Activated CD4-positive, alpha-beta T cell treated with anti-CD3 and anti-CD28 coated beads, Interleukin-2, amount 10 ng/mL, durations not matched to agents 7 days and 5 days (primary cell): ENCODE data around the gene CSF1. TPM values are rescaled to one million over a fixed set of nuclear protein-coding genes. Genes with fewer than 3 reads are reported as not detected.
"Not testable (repeated sequence)": the region's sequence is repeated elsewhere in the genome, so short reads cannot be mapped to it uniquely, and the experiment has no call there.

Source experiments
- CTCF ChIA-PET: fragments of 350-600 bp; sonication (Branson Sonifier 250); formaldehyde crosslinking; loops from one replicate; lab custom pipeline; 2021; ENCODE audit warnings: antibody characterized with exemption; lab: Charles Lee
- POLR2A ChIA-PET: fragments of 350-600 bp; sonication (Branson Sonifier 250); formaldehyde crosslinking; loops from one replicate; lab custom pipeline; 2021; ENCODE audit warnings: antibody characterized with exemption; lab: Charles Lee
- DNase-seq: peaks from one replicate; pipeline ENCODE4 v3.0.0-alpha.2; 2020
- H3K27ac Mint-ChIP-seq: one replicate; pipeline ENCODE4 v1.8.0; 2021; ENCODE audit warnings: mild to moderate bottlenecking, moderate library complexity, mixed read lengths
- H3K27me3 Mint-ChIP-seq: one replicate; pipeline ENCODE4 v1.8.0; 2021; ENCODE audit warnings: mixed read lengths
- H3K36me3 Mint-ChIP-seq: one replicate; pipeline ENCODE4 v1.8.0; 2021; ENCODE audit warnings: low read depth, mixed read lengths
- H3K4me1 Mint-ChIP-seq: one replicate; pipeline ENCODE4 v1.8.0; 2021; ENCODE audit warnings: mixed read lengths
- H3K4me3 Mint-ChIP-seq: one replicate; pipeline ENCODE4 v1.8.0; 2021; ENCODE audit warnings: mild to moderate bottlenecking, moderate library complexity, mixed read lengths
- H3K9me3 Mint-ChIP-seq: one replicate; pipeline ENCODE4 v1.8.0; 2021; ENCODE audit warnings: mixed read lengths
- total RNA-seq, 2 experiments: library from RNA; stranded (reverse); gene quantifications; one replicate each; pipeline ENCODE4 v1.2.3, GENCODE V29; 2021

Gene CSF1
- total RNA-seq, 2 experiments from 2014 or later = 39.5 to 42.4 TPM

GRCh38 chr1:109877317-109877771, 33.3 kb upstream of the CSF1 start:
- H3K9me3 Mint-ChIP-seq = no peaks in the 10 kb centered on the region

GRCh38 chr1:109877776-109878175, 32.9 kb upstream of the CSF1 start:
- peaks cover 5% of the 10 kb centered on the region for H3K4me1 Mint-ChIP-seq
- no peaks in the 10 kb centered on the region for H3K36me3 Mint-ChIP-seq
- no peaks in the 10 kb centered on the region for H3K9me3 Mint-ChIP-seq
- no peak overlapping the region for H3K4me3 Mint-ChIP-seq
- H3K27me3 Mint-ChIP-seq = peaks cover 11% of the 10 kb centered on the region
- no peak overlapping the region for H3K27ac Mint-ChIP-seq
- CTCF ChIA-PET = interaction anchor here (1.2 kb wide), 2 partner anchors 9 to 13 kb away, joined by 3 read pairs; no protein-coding TSS in a partner anchor
- POLR2A ChIA-PET = no interaction called here
- DNase-seq = no peak

More at GRCh38 chr1:109877317-109877771, 33.3 kb upstream of the CSF1 start:
- Mint-ChIP-seq H3K27ac (no peak overlapping the region), H3K4me3 (no peak overlapping the region), H3K27me3 (peaks cover 11% of the 10 kb centered on the region), H3K36me3 (no peaks in the 10 kb centered on the region), H3K4me1 (peaks cover 5% of the 10 kb centered on the region)
- no peak for DNase-seq
- POLR2A ChIA-PET = no interaction called here
- CTCF ChIA-PET = interaction anchor here (1.2 kb wide), 3 partner anchors 8 to 13 kb away, joined by 3 read pairs; no protein-coding TSS in a partner anchor

- DNase-seq = no peak
- POLR2A ChIA-PET = no interaction called here
- H3K4me1 Mint-ChIP-seq = peaks cover 6% of the 10 kb centered on the region
- H3K4me3 Mint-ChIP-seq = no peak overlapping the region
- H3K27ac Mint-ChIP-seq = no peak overlapping the region
- CTCF ChIA-PET = interaction anchor here (0.9 kb wide), 1 partner anchor 15 kb away, joined by 4 read pairs; no protein-coding TSS in a partner anchor
- no peaks in the 10 kb centered on the region for H3K36me3 Mint-ChIP-seq
- H3K27me3 Mint-ChIP-seq = peaks cover 11% of the 10 kb centered on the region
- no peaks in the 10 kb centered on the region for H3K9me3 Mint-ChIP-seq
Measured at GRCh38 chr1:109878531-109879104, 32.0 kb upstream of the CSF1 start.

- CTCF ChIA-PET = interaction anchor here (0.7 to 1.2 kb wide), 2 partner anchors 10 to 39 kb away, joined by 3 to 6 read pairs; no protein-coding TSS in a partner anchor
- DNase-seq, POLR2A ChIA-PET, H3K27me3 Mint-ChIP-seq, H3K36me3 Mint-ChIP-seq, H3K4me1 Mint-ChIP-seq, H3K4me3 Mint-ChIP-seq, H3K9me3 Mint-ChIP-seq, H3K27ac Mint-ChIP-seq: not testable (repeated sequence)
Measured at GRCh38 chr1:109879371-109879770, 31.3 kb upstream of the CSF1 start.

GRCh38 chr1:109879881-109880525, 30.6 kb upstream of the CSF1 start:
- H3K27me3 Mint-ChIP-seq = peaks cover 5% of the 10 kb centered on the region
- peaks cover 4% of the 10 kb centered on the region for H3K4me1 Mint-ChIP-seq
- H3K36me3 Mint-ChIP-seq = no peaks in the 10 kb centered on the region
- POLR2A ChIA-PET = no interaction called here
- no peaks in the 10 kb centered on the region for H3K9me3 Mint-ChIP-seq
- no peak overlapping the region for H3K27ac Mint-ChIP-seq
- CTCF ChIA-PET = interaction anchor here (0.7 to 4.0 kb wide), 7 partner anchors 10 to 89 kb away, joined by 3 to 13 read pairs (median 6); no protein-coding TSS in a partner anchor
- DNase-seq = no peak
- no peak overlapping the region for H3K4me3 Mint-ChIP-seq

GRCh38 chr1:109880971-109881894, 29.4 kb upstream of the CSF1 start:
- peaks cover 4% of the 10 kb centered on the region for H3K4me1 Mint-ChIP-seq
- H3K4me3 Mint-ChIP-seq = no peak overlapping the region
- ChIA-PET CTCF (interaction anchor here (0.7 to 4.0 kb wide), 5 partner anchors 9 to 90 kb away, joined by 3 to 13 read pairs (median 8); no protein-coding TSS in a partner anchor), POLR2A (no interaction called here)
- no peaks in the 10 kb centered on the region for H3K9me3 Mint-ChIP-seq
- no peaks in the 10 kb centered on the region for H3K36me3 Mint-ChIP-seq
- DNase-seq = no peak
- H3K27ac Mint-ChIP-seq = no peak overlapping the region
- H3K27me3 Mint-ChIP-seq = no peaks in the 10 kb centered on the region

GRCh38 chr1:109881906-109882287, 28.8 kb upstream of the CSF1 start:
- Mint-ChIP-seq H3K27ac (no peak overlapping the region), H3K4me3 (no peak overlapping the region)
- no peak for DNase-seq

GRCh38 chr1:109882288-109883245, 28.1 kb upstream of the CSF1 start:
- no peak overlapping the region for H3K27ac Mint-ChIP-seq
- peaks cover 4% of the 10 kb centered on the region for H3K4me1 Mint-ChIP-seq
- no peaks in the 10 kb centered on the region for H3K9me3 Mint-ChIP-seq
- H3K36me3 Mint-ChIP-seq = no peaks in the 10 kb centered on the region
- H3K4me3 Mint-ChIP-seq = no peak overlapping the region
- H3K27me3 Mint-ChIP-seq = no peaks in the 10 kb centered on the region
- ChIA-PET POLR2A (no interaction called here), CTCF (interaction anchor here (1.0 to 4.0 kb wide), 3 partner anchors 10 to 101 kb away, joined by 3 to 13 read pairs (median 9); no protein-coding TSS in a partner anchor)
- no peak for DNase-seq

More at GRCh38 chr1:109881906-109882287, 28.8 kb upstream of the CSF1 start:
- Mint-ChIP-seq H3K4me1 (peaks cover 4% of the 10 kb centered on the region), H3K36me3 (no peaks in the 10 kb centered on the region), H3K27me3 (no peaks in the 10 kb centered on the region), H3K9me3 (no peaks in the 10 kb centered on the region)
- ChIA-PET POLR2A (no interaction called here), CTCF (interaction anchor here (2.3 to 4.0 kb wide), 3 partner anchors 8 to 91 kb away, joined by 8 to 13 read pairs (median 9); no protein-coding TSS in a partner anchor)

GRCh38 chr1:109883248-109883955, 27.2 kb upstream of the CSF1 start:
- Mint-ChIP-seq H3K4me1 (peaks cover 4% of the 10 kb centered on the region), H3K4me3 (no peak overlapping the region), H3K9me3 (no peaks in the 10 kb centered on the region), H3K27me3 (no peaks in the 10 kb centered on the region), H3K27ac (no peak overlapping the region), H3K36me3 (no peaks in the 10 kb centered on the region)
- no peak for DNase-seq
- ChIA-PET CTCF (interaction anchor here (1.0 to 4.0 kb wide), 2 partner anchors 9 to 100 kb away, joined by 3 to 13 read pairs; no protein-coding TSS in a partner anchor), POLR2A (no interaction called here)

- no peaks in the 10 kb centered on the region for H3K36me3 Mint-ChIP-seq
- no peak for DNase-seq
- ChIA-PET CTCF (no interaction called here), POLR2A (no interaction called here)
- H3K4me3 Mint-ChIP-seq = no peak overlapping the region
- H3K9me3 Mint-ChIP-seq = no peaks in the 10 kb centered on the region
- peaks cover 4% of the 10 kb centered on the region for H3K4me1 Mint-ChIP-seq
- H3K27me3 Mint-ChIP-seq = no peaks in the 10 kb centered on the region
- no peak overlapping the region for H3K27ac Mint-ChIP-seq
Measured at GRCh38 chr1:109884242-109884891, 26.3 kb upstream of the CSF1 start.

GRCh38 chr1:109885589-109885988, 25.1 kb upstream of the CSF1 start:
- ChIA-PET POLR2A (no interaction called here), CTCF (interaction anchor here (0.6 to 1.7 kb wide), 4 partner anchors 9 to 295 kb away, joined by 3 to 11 read pairs (median 3); no protein-coding TSS in a partner anchor)
- no peak overlapping the region for H3K4me3 Mint-ChIP-seq
- peaks cover 2% of the 10 kb centered on the region for H3K27me3 Mint-ChIP-seq
- H3K27ac Mint-ChIP-seq = no peak overlapping the region
- H3K4me1 Mint-ChIP-seq = peaks cover 7% of the 10 kb centered on the region
- DNase-seq = no peak
- H3K36me3 Mint-ChIP-seq = no peaks in the 10 kb centered on the region
- no peaks in the 10 kb centered on the region for H3K9me3 Mint-ChIP-seq
